Frontal cortex (tissue), 4 donors: ENCODE data around the gene CD96. TPM values are rescaled to one million over a fixed set of nuclear protein-coding genes. Genes with fewer than 3 reads are reported as not detected.
"Not testable (repeated sequence)": the region's sequence is repeated elsewhere in the genome, so short reads cannot be mapped to it uniquely, and the experiment has no call there.

Experiments used
- DNase-seq, 2 donors: peaks; one replicate each; pipeline ENCODE4 v3.0.0; 2012; ENCODE audit warnings: low spot score in 2 of 2
- FAIRE-seq: peaks from 2 replicates; lab custom pipeline; 2012; peaks lifted over from hg19 to GRCh38; lab: Jason Lieb, UNC
- total RNA-seq: library from RNA; depleted of rRNA; stranded (reverse); fragments of >200 nt; gene quantifications from one replicate; pipeline ENCODE4 v1.2.3, GENCODE V29; 2014
- donor health status: control.
- donor health status: control.
- donor health status: control.

The CD96 gene
- total RNA-seq, result not detected

- DNase-seq, result no peak
- no peak for FAIRE-seq
Measured at GRCh38 chr3:111541911-111542483, at the start of gene CD96. Gene CD96, plus strand, starts transcription at chr3:111542197. Its CDS starts 52 bp downstream, at chr3:111542249.

GRCh38 chr3:111493276-111493675 is 48.7 kb upstream of the CD96 start:
- no peak for FAIRE-seq

GRCh38 chr3:111496894-111497559 is 45.0 kb upstream of the CD96 start:
- FAIRE-seq (no peak), DNase-seq (no peak)

More at GRCh38 chr3:111493276-111493675, 48.7 kb upstream of the CD96 start:
- DNase-seq, result no peak

GRCh38 chr3:111498022-111498421 is 44.0 kb upstream of the CD96 start:
- DNase-seq (no peak), FAIRE-seq (no peak)

GRCh38 chr3:111506435-111506834 is 35.6 kb upstream of the CD96 start:
- no peak for DNase-seq
- no peak for FAIRE-seq

- DNase-seq (no peak), FAIRE-seq (no peak)
Measured at GRCh38 chr3:111509308-111509707, 32.7 kb upstream of the CD96 start.

- no peak for DNase-seq
- no peak for FAIRE-seq
Measured at GRCh38 chr3:111517801-111518200, 24.2 kb upstream of the CD96 start.

GRCh38 chr3:111519178-111519855 is 22.7 kb upstream of the CD96 start:
- no peak for FAIRE-seq
- no peak for DNase-seq

- DNase-seq (no peak), FAIRE-seq (no peak)
Measured at GRCh38 chr3:111521891-111522290, 20.1 kb upstream of the CD96 start.

GRCh38 chr3:111524486-111524885 is 17.5 kb upstream of the CD96 start:
- FAIRE-seq, DNase-seq: not testable (repeated sequence)

- FAIRE-seq (no peak), DNase-seq (no peak)
Measured at GRCh38 chr3:111531446-111531845, 10.6 kb upstream of the CD96 start.

- no peak for FAIRE-seq
- no peak for DNase-seq
Measured at GRCh38 chr3:111534701-111535100, 7.3 kb upstream of the CD96 start.

GRCh38 chr3:111538111-111538510 is 3.9 kb upstream of the CD96 start:
- FAIRE-seq (no peak), DNase-seq (no peak)

- no peak for DNase-seq
- no peak for FAIRE-seq
Measured at GRCh38 chr3:111538681-111539083, 3.3 kb upstream of the CD96 start.

GRCh38 chr3:111539351-111540331 is 2.4 kb upstream of the CD96 start:
- no peak for FAIRE-seq
- peak in 1 of 2 donors; percentile 10 for DNase-seq

GRCh38 chr3:111541391-111541790 is 606 bp upstream of the CD96 start:
- no peak for FAIRE-seq
- DNase-seq, result no peak

- no peak for FAIRE-seq
- no peak for DNase-seq
Measured at GRCh38 chr3:111542611-111543300, 759 bp downstream of the CD96 start.

GRCh38 chr3:111545349-111545748 is 3.4 kb downstream of the CD96 start:
- FAIRE-seq (no peak), DNase-seq (no peak)

- DNase-seq (no peak), FAIRE-seq (no peak)
Measured at GRCh38 chr3:111547631-111548030, 5.6 kb downstream of the CD96 start.
